KOPT-K1 (cell line): Measurements from ENCODE around the gene UBN1.
"Not testable (repeated sequence)": the region's sequence is repeated elsewhere in the genome, so short reads cannot be mapped to it uniquely, and the experiment has no call there.

Experiments used
- H3K27ac ChIP-seq: fragments of 200-600 bp; sonication (generic); 2 replicates; pipeline ENCODE4 v1.5.1; 2016; ENCODE audit warnings: antibody characterized with exemption, mild to moderate bottlenecking, low read depth, low read length; ENCODE audit not compliant: poor library complexity, severe bottlenecking
- H3K36me3 ChIP-seq: fragments of 200-600 bp; sonication (generic); 2 replicates; pipeline ENCODE4 v1.5.1; 2017; ENCODE audit warnings: antibody characterized with exemption, mild to moderate bottlenecking, low read length, moderate library complexity; ENCODE audit not compliant: insufficient read depth
- H3K9me3 ChIP-seq: fragments of 200-600 bp; sonication (generic); 2 replicates; pipeline ENCODE4 v1.5.1; 2017; ENCODE audit warnings: antibody characterized with exemption, low read length, mild to moderate bottlenecking; ENCODE audit not compliant: insufficient read depth, poor library complexity, severe bottlenecking

Gene UBN1

DNA sequence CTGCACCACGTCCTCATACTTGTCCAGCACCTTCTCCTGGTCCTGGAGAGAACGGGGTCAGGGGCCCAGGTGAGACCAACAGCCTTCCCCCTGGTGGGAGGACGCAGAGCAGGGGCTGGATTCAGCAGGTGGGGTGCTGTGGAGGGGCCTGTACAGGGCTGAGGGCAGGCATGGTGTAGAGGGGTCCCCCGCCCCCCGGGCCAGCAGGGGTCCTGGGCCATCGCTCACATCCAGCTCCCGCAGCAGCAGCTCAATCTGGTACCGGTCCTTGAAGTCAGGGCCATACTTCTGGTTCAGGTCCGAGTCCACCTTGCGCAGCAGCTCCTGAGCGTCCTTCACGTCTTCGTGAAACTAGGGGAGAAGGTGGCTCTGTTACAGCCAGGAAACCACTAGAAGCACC, 48.1 kb downstream of the UBN1 start:
- Histone ChIP-seq H3K36me3 (0 out of 2 replicates have a peak, but pooled peaks cover 7% of the 10 kb centered on the region), H3K27ac (no peak overlapping the region)

GRCh38 chr16:4896761-4897160, 49.5 kb downstream of the UBN1 start:
- not testable (repeated sequence) for H3K27ac ChIP-seq, H3K9me3 ChIP-seq, H3K36me3 ChIP-seq

More for the DNA sequence above, 48.1 kb downstream of the UBN1 start:
- peaks cover 3% of the 10 kb centered on the region for H3K9me3 ChIP-seq

DNA sequence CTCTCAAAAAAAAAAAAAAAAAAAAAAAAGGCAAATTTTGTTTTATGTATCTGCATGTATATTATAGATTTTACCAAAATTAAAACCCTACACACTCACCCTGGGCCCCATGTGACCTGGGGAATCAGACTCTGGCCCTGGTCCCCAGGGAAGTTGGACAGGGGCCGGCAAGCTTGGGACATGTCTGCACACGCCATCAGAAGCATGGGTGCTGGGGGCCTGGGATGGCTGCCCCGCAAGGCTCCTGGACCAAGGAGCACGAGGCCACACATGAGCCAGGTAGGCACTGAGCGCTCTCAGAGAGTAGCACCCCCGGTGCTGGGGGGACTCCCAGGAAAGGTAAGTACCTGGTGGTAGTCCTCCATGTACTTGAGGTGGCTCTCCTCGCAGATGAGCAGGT, 50.0 kb downstream of the UBN1 start:
- Histone ChIP-seq H3K9me3 (peaks cover 3% of the 10 kb centered on the region), H3K36me3 (no peaks in the 10 kb centered on the region), H3K27ac (no peak overlapping the region)

DNA sequence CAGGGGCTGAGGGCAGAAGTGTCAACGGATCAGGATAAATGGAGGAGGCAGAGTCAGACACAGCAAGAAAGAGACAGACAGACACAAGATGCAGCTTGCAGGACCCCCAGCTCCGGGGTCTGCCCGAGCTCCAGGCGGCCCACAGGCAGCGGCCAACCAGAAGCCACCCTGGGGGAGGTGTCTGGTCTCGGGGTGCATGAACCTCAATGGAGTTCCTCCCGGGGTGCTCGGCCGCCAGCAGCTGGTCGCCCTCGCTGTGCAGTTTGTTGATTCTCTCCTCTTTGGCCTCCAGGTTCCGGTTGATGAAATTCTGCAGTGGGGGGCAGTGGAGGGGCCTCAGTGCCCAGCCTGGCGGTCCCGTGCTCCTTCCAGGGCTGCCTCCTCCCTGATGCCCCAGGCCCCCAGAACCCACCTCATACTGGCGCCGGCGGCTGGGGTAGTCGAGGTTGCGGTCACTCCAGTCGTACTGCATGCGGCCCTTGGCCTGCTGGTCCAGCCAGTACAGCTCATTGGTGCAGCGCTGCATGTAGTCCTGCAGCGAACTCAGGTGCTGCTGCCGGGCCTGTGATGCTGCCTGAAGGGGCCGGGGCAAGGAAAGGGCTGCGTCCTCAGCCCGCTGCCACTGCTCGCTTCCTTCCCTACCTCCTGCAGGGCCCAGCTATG, 51.7 kb downstream of the UBN1 start:
- no peak overlapping the region for H3K27ac ChIP-seq
- H3K9me3 ChIP-seq, result peaks cover 3% of the 10 kb centered on the region
- no peaks in the 10 kb centered on the region for H3K36me3 ChIP-seq

DNA sequence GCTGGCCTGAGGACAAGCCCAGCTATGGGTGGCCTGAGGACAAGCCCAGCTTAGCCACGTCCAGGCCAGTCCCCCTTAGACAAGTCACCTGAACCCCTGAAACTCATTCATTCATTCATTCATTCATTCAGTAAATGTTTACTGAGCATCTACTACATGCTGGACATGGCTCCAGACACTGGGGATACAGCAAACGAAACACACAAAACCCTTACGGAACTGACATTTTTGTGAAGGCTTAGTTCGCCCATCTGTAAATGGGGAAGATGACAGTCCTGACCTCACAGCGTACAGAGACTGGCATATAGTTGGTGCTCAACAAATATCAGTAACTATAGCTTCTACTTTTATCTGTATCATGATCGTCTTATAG, 52.2 kb downstream of the UBN1 start:
- H3K9me3 ChIP-seq, result peaks cover 3% of the 10 kb centered on the region
- H3K27ac ChIP-seq, result no peak overlapping the region
- no peaks in the 10 kb centered on the region for H3K36me3 ChIP-seq

DNA sequence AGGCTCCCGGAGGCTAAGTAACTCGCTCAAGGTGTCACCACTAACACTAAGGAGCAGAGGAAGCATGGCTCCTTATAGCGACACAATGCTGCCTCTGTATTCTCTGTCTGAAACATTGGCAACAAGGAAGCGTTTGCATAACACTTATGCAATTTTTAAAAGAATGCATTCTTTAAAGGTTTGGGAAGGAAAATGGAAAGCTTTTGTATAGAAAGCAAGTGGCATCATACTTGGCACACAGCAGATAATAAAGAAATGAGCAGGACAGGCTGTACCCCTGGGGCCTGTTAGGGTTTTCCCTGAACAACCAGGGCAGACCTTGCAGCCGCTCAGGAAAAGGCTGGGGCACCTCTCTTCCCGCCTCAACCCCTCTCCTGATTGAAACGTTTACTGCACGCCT, 52.8 kb downstream of the UBN1 start:
- no peak overlapping the region for H3K27ac ChIP-seq
- no peaks in the 10 kb centered on the region for H3K36me3 ChIP-seq
- peaks cover 3% of the 10 kb centered on the region for H3K9me3 ChIP-seq

- Histone ChIP-seq H3K36me3 (no peaks in the 10 kb centered on the region), H3K9me3 (peaks cover 3% of the 10 kb centered on the region), H3K27ac (no peak overlapping the region)
Measured at GRCh38 chr16:4900750-4901149, 53.5 kb downstream of the UBN1 start.

GRCh38 chr16:4902038-4902437, 54.8 kb downstream of the UBN1 start:
- H3K27ac ChIP-seq, result no peak overlapping the region
- peaks cover 3% of the 10 kb centered on the region for H3K9me3 ChIP-seq
- H3K36me3 ChIP-seq, result no peaks in the 10 kb centered on the region

DNA sequence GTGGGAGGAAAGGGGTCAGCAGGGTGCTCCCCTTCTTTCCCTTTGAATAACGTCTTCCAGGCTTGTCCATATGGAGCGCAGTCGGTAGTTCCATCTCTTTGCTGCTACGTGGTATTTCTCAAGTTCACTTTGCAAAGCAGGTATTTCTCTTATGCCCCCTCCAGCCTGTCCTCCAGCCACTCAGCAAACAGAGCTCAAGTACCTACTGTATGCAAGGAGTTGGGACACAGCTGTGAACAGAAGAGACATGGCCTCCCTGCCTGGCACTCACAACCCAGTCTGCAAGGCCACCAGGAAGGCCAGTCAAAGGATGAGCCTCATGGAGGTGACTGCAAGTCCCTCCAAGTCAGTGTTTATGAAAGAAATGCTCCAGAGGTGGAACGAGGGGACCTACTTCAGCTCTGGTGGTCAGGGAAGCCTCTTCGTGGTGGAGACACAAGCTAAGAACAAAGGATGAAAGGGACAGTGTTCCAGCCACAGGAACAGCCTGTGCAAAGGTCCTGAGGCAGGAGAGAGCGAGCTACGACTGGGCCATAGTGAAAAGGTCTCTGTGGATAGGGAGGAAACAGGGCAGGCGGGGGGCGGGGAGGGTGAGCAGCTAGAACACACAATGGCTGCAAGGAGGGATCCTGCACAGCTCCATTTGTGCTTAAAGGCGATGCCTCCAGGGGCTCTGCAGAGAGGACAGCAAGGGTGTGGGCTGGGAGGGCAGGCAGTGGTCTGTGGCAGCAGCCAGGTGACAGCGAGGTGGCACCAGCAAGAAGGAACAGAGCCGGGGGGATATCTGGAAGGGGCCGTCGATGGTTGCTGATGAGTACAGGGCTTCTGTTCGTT, 57.0 kb downstream of the UBN1 start:
- no peaks in the 10 kb centered on the region for H3K36me3 ChIP-seq
- no peak overlapping the region for H3K27ac ChIP-seq
- no peaks in the 10 kb centered on the region for H3K9me3 ChIP-seq

- H3K9me3 ChIP-seq, result no peaks in the 10 kb centered on the region
- H3K27ac ChIP-seq, result no peak overlapping the region
- H3K36me3 ChIP-seq, result no peaks in the 10 kb centered on the region
Measured at GRCh38 chr16:4904942-4905615, 57.8 kb downstream of the UBN1 start.

DNA sequence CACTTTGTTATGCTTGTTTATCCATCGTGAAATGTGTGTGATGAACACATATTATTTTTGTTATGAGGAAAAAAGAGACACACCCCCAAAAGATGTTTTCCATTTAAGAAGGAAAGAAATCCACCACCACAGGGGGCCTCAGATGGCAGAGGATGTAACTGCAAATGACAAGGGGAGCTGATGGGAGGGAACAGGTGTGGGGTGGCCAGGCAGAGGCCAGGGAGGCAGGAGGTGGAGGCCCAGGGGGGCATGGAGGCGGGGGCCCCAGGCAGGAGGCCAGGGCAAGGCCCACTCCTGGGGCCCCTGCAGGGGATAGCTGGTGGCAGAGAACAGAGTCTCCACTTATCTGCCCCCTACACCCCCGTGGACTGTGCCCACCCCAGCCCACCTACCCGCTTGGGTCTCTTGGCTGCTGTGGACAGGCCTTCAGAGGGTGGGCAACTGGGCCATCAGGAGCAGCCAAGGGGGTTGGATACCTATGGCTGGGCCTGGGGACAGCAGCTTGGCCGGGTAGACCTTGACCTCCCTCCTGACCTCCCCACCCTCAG, 61.6 kb downstream of the UBN1 start:
- no peaks in the 10 kb centered on the region for H3K36me3 ChIP-seq

GRCh38 chr16:4909825-4910224, 62.5 kb downstream of the UBN1 start:
- H3K9me3 ChIP-seq, result no peaks in the 10 kb centered on the region
- no peak overlapping the region for H3K27ac ChIP-seq

More for the DNA sequence above, 61.6 kb downstream of the UBN1 start:
- Histone ChIP-seq H3K27ac (no peak overlapping the region), H3K9me3 (no peaks in the 10 kb centered on the region)

GRCh38 chr16:4910828-4911227, 63.5 kb downstream of the UBN1 start:
- Histone ChIP-seq H3K36me3 (no peaks in the 10 kb centered on the region), H3K9me3 (no peaks in the 10 kb centered on the region), H3K27ac (no peak overlapping the region)

More at GRCh38 chr16:4909825-4910224, 62.5 kb downstream of the UBN1 start:
- no peaks in the 10 kb centered on the region for H3K36me3 ChIP-seq

- no peaks in the 10 kb centered on the region for H3K36me3 ChIP-seq
- H3K27ac ChIP-seq, result no peak overlapping the region
- no peaks in the 10 kb centered on the region for H3K9me3 ChIP-seq
Measured at GRCh38 chr16:4911970-4912386, 64.7 kb downstream of the UBN1 start.

GRCh38 chr16:4913130-4913773, 66.0 kb downstream of the UBN1 start:
- H3K27ac ChIP-seq, result no peak overlapping the region
- no peaks in the 10 kb centered on the region for H3K36me3 ChIP-seq
- H3K9me3 ChIP-seq, result no peaks in the 10 kb centered on the region
